HG02885 (cell line): ENCODE results near the gene SLC13A2.
"Not testable (repeated sequence)": the region's sequence is repeated elsewhere in the genome, so short reads cannot be mapped to it uniquely, and the experiment has no call there.

Experiments used
- ATAC-seq: cut with Tn5 transposase; IDR thresholded peaks from one replicate; pipeline ENCODE4 v1.9.1; 2021; ENCODE audit warnings: mild to moderate bottlenecking; ENCODE audit not compliant: unreplicated experiment, poor library complexity

Gene SLC13A2

GRCh38 chr17:28473542-28473941 lies at the start of gene SLC13A2:
SLC13A2 (plus strand) TSS chr17:28473644; CDS start chr17:28473713, 69 bp downstream.
- ATAC-seq, result no peak

- ATAC-seq, result no peak
Measured at GRCh38 chr17:28425206-28425605, 48.2 kb upstream of the SLC13A2 start.

GRCh38 chr17:28426081-28426519 lies 47.3 kb upstream of the SLC13A2 start:
- ATAC-seq, result no peak

GRCh38 chr17:28427371-28427770 lies 46.1 kb upstream of the SLC13A2 start:
- no peak for ATAC-seq

GRCh38 chr17:28427982-28428381 lies 45.5 kb upstream of the SLC13A2 start:
- not testable (repeated sequence) for ATAC-seq

- no peak for ATAC-seq
Measured at GRCh38 chr17:28433721-28434120, 39.7 kb upstream of the SLC13A2 start.

GRCh38 chr17:28434326-28434725 lies 39.1 kb upstream of the SLC13A2 start:
- ATAC-seq, result not testable (repeated sequence)

GRCh38 chr17:28443901-28444638 lies 29.4 kb upstream of the SLC13A2 start:
- ATAC-seq, result no peak

GRCh38 chr17:28446716-28447395 lies 26.6 kb upstream of the SLC13A2 start:
- ATAC-seq, result no peak

GRCh38 chr17:28447396-28447760 lies 26.1 kb upstream of the SLC13A2 start:
- no peak for ATAC-seq

GRCh38 chr17:28449859-28450258 lies 23.6 kb upstream of the SLC13A2 start:
- ATAC-seq, result no peak

GRCh38 chr17:28457890-28458289 lies 15.6 kb upstream of the SLC13A2 start:
- ATAC-seq, result no peak

- not testable (repeated sequence) for ATAC-seq
Measured at GRCh38 chr17:28458881-28459280, 14.6 kb upstream of the SLC13A2 start.

- no peak for ATAC-seq
Measured at GRCh38 chr17:28460901-28461300, 12.5 kb upstream of the SLC13A2 start.

- no peak for ATAC-seq
Measured at GRCh38 chr17:28466001-28466400, 7.4 kb upstream of the SLC13A2 start.

GRCh38 chr17:28466521-28467048 lies 6.9 kb upstream of the SLC13A2 start:
- no peak for ATAC-seq

- ATAC-seq, result no peak
Measured at GRCh38 chr17:28467456-28468025, 5.9 kb upstream of the SLC13A2 start.

- ATAC-seq, result not testable (repeated sequence)
Measured at GRCh38 chr17:28468033-28468735, 5.3 kb upstream of the SLC13A2 start.

GRCh38 chr17:28468781-28469180 lies 4.7 kb upstream of the SLC13A2 start:
- peak; percentile 66 for ATAC-seq

GRCh38 chr17:28469376-28469775 lies 4.1 kb upstream of the SLC13A2 start:
- ATAC-seq, result no peak
